K562 (cell line): Measurements from ENCODE around the gene FTSJ1. TPM values are rescaled to one million over a fixed set of nuclear protein-coding genes. Genes with fewer than 3 reads are reported as not detected.

Source experiments
- DPF2 ChIP-seq: fragments of 450-650 bp; IDR thresholded peaks from 2 replicates; pipeline ENCODE4 v1.6.1; 2016
- EWSR1 ChIP-seq: fragments of 450-650 bp; IDR thresholded peaks from 2 replicates; pipeline ENCODE4 v1.6.1; 2018; ENCODE audit warnings: borderline replicate concordance, mild to moderate bottlenecking, low read depth, moderate library complexity; ENCODE audit not compliant: partially characterized antibody
- EZH2 ChIP-seq: IDR thresholded peaks from 2 replicates; pipeline ENCODE4 v1.6.1; 2012; ENCODE audit warnings: low read depth, mild to moderate bottlenecking, inconsistent platforms, low read length, borderline replicate concordance
- MXD1 ChIP-seq: fragments of 250-450 bp; sonication (Bioruptor Pico); IDR thresholded peaks from 2 replicates; pipeline ENCODE4 v1.8.0; 2021; ENCODE audit warnings: borderline replicate concordance, mild to moderate bottlenecking, moderate library complexity; ENCODE audit not compliant: poor library complexity, severe bottlenecking
- MYNN ChIP-seq, 2 experiments: sonication (generic); formaldehyde crosslinking in 1 of 2; IDR thresholded peaks; 2 replicates each; pipeline versions ENCODE4 v1.5.0 to v1.6.1; 2016 to 2020; ENCODE audit warnings: antibody characterized with exemption in 1 of 2, missing genetic modification reagents in 1 of 2
- NFYB ChIP-seq: IDR thresholded peaks from 2 replicates; pipeline ENCODE4 v1.6.1; 2011; ENCODE audit warnings: mild to moderate bottlenecking, moderate library complexity; ENCODE audit not compliant: insufficient read length; ENCODE audit errors: extremely low read depth
- NR1H2 ChIP-seq: sonication (generic); formaldehyde crosslinking; IDR thresholded peaks from 2 replicates; pipeline ENCODE4 v1.4.0; 2020; ENCODE audit warnings: mild to moderate bottlenecking, missing genetic modification reagents
- NUFIP1 ChIP-seq: fragments of 450-650 bp; IDR thresholded peaks from 2 replicates; pipeline ENCODE4 v1.6.1; 2018; ENCODE audit not compliant: partially characterized antibody
- PHTF2 ChIP-seq: fragments of 250-450 bp; sonication (Bioruptor Pico); IDR thresholded peaks from 2 replicates; pipeline ENCODE4 v1.5.0; 2021; ENCODE audit warnings: mild to moderate bottlenecking
- RAD51 ChIP-seq: fragments of 450-650 bp; IDR thresholded peaks from 2 replicates; pipeline ENCODE4 v1.7.1; 2016; ENCODE audit warnings: low read depth, mild to moderate bottlenecking, borderline replicate concordance
- RBM17 ChIP-seq: fragments of 200-400 bp; formaldehyde crosslinking; IDR thresholded peaks from 2 replicates; pipeline ENCODE4 v1.6.1; 2017; ENCODE audit warnings: low read depth, mild to moderate bottlenecking, low read length, borderline replicate concordance
- RFX1 ChIP-seq: fragments of 450-650 bp; IDR thresholded peaks from 2 replicates; pipeline ENCODE4 v1.6.1; 2016; ENCODE audit warnings: mild to moderate bottlenecking, moderate library complexity
- SMARCE1 ChIP-seq: fragments of 450-650 bp; IDR thresholded peaks from 2 replicates; pipeline ENCODE4 v1.7.1; 2016; ENCODE audit warnings: mild to moderate bottlenecking
- U2AF1 ChIP-seq: fragments of 200-400 bp; formaldehyde crosslinking; optimal IDR thresholded peaks from 2 replicates; pipeline ENCODE3; 2017; ENCODE audit warnings: mild to moderate bottlenecking, low read depth, low read length, moderate library complexity
- ZNF12 ChIP-seq: sonication (generic); formaldehyde crosslinking; IDR thresholded peaks from 2 replicates; pipeline ENCODE4 v1.4.0; 2020; ENCODE audit warnings: mild to moderate bottlenecking, missing genetic modification reagents
- ZNF280A ChIP-seq: fragments of 450-650 bp; IDR thresholded peaks from 2 replicates; pipeline ENCODE4 v1.6.1; 2018; ENCODE audit warnings: mild to moderate bottlenecking, low read depth; ENCODE audit not compliant: partially characterized antibody
- ZNF3 ChIP-seq: fragments of 250-450 bp; sonication (Bioruptor Pico); IDR thresholded peaks from 2 replicates; pipeline ENCODE4 v1.5.0; 2021; ENCODE audit warnings: mild to moderate bottlenecking, moderate library complexity
- ZNF583 ChIP-seq: fragments of 250-450 bp; sonication (Bioruptor Pico); IDR thresholded peaks from 2 replicates; pipeline ENCODE4 v1.4.0; 2020
- ZNF79 ChIP-seq: fragments of 250-450 bp; sonication (Bioruptor Pico); IDR thresholded peaks from 2 replicates; pipeline ENCODE4 v1.4.0; 2020; ENCODE audit warnings: low read depth, mild to moderate bottlenecking, moderate library complexity
- polyA plus RNA-seq, 8 experiments: library from polyadenylated mRNA; depleted of rRNA in 4 of 8; stranded (reverse) in 5 of 8; unstranded in 3 of 8; fragments of >200 nt; fragmentation: Nextera tagmentation in 2 of 8; fragmentation: Illumina TruSeq in 1 of 8; extraction: Ambion mirVana in 2 of 8; extraction: Trizol in 1 of 8; gene quantifications; 2 replicates each; pipeline versions ENCODE4 v1.2.1 to v1.2.3, GENCODE V29; 2011 to 2014; ENCODE audit warnings: inconsistent platforms in 1 of 8, missing spikeins in 1 of 8
- total RNA-seq, 7 experiments: library from RNA; depleted of rRNA in 6 of 7; stranded (reverse); fragments of >200 nt in 6 of 7; fragmentation: Illumina TruSeq in 2 of 7; extraction: Trizol in 2 of 7; gene quantifications; 2 replicates each; pipeline versions ENCODE4 v1.2.1 to v1.2.3, GENCODE V29; 2011 to 2021; ENCODE audit warnings: low replicate concordance in 1 of 7
- TF ChIP-seq, protein P1 (sequence below): fragments of 450-650 bp; IDR thresholded peaks from 2 replicates; pipeline ENCODE4 v1.6.1; 2017; ENCODE audit warnings: antibody characterized with exemption
- TF ChIP-seq, protein P2 (sequence below): sonication (generic); formaldehyde crosslinking; IDR thresholded peaks from 2 replicates; pipeline ENCODE4 v1.8.0; 2023; ENCODE audit warnings: mild to moderate bottlenecking, missing genetic modification reagents

FTSJ1 gene
- total and polyA plus RNA-seq, 9 of the 15 experiments (the other 6 are each of a cell fraction or from before 2014, with no cell fraction given) = 12.2 to 95.6 (median 71.6) TPM

- TF ChIP-seq MXD1 (CRISPR knock-in tag) = no peak
- no peak for TF ChIP-seq RBM17
- peak; percentile 78 for TF ChIP-seq NFYB
- peak; percentile 74; the same call in 1 of the 2 replicates for TF ChIP-seq DPF2
- no peak for TF ChIP-seq ZNF280A
- TF ChIP-seq RFX1 = no peak
- peak; percentile 43; the same call in 1 of the 2 replicates for TF ChIP-seq SMARCE1
- TF ChIP-seq, protein P1, sequence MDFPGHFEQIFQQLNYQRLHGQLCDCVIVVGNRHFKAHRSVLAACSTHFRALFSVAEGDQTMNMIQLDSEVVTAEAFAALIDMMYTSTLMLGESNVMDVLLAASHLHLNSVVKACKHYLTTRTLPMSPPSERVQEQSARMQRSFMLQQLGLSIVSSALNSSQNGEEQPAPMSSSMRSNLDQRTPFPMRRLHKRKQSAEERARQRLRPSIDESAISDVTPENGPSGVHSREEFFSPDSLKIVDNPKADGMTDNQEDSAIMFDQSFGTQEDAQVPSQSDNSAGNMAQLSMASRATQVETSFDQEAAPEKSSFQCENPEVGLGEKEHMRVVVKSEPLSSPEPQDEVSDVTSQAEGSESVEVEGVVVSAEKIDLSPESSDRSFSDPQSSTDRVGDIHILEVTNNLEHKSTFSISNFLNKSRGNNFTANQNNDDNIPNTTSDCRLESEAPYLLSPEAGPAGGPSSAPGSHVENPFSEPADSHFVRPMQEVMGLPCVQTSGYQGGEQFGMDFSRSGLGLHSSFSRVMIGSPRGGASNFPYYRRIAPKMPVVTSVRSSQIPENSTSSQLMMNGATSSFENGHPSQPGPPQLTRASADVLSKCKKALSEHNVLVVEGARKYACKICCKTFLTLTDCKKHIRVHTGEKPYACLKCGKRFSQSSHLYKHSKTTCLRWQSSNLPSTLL = no peak
- no peak for TF ChIP-seq MYNN (IDR thresholded peaks at IDR 0.05)
- no peak for TF ChIP-seq MYNN (CRISPR knock-in tag; IDR thresholded peaks at IDR 0.05)
- no peak for TF ChIP-seq ZNF79 (CRISPR knock-in tag)
- no peak for TF ChIP-seq EWSR1
- TF ChIP-seq NUFIP1 = no peak
- no peak for TF ChIP-seq ZNF12 (CRISPR knock-in tag)
- TF ChIP-seq NR1H2 (CRISPR knock-in tag) = no peak
- TF ChIP-seq, protein P2, sequence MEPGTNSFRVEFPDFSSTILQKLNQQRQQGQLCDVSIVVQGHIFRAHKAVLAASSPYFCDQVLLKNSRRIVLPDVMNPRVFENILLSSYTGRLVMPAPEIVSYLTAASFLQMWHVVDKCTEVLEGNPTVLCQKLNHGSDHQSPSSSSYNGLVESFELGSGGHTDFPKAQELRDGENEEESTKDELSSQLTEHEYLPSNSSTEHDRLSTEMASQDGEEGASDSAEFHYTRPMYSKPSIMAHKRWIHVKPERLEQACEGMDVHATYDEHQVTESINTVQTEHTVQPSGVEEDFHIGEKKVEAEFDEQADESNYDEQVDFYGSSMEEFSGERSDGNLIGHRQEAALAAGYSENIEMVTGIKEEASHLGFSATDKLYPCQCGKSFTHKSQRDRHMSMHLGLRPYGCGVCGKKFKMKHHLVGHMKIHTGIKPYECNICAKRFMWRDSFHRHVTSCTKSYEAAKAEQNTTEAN (CRISPR knock-in tag) = no peak
- TF ChIP-seq ZNF3 (CRISPR knock-in tag) = no peak
- no peak for TF ChIP-seq PHTF2 (CRISPR knock-in tag)
- no peak for TF ChIP-seq U2AF1
- peak; percentile 64; the same call in 1 of the 2 replicates for TF ChIP-seq RAD51
- TF ChIP-seq ZNF583 (CRISPR knock-in tag) = no peak
- TF ChIP-seq EZH2 = no peak
These were observed 45.6 kb downstream of the FTSJ1 start, which contains the start of gene EBP (continued) for GRCh38 chrX:48521353-48522243.
